ENCODE data around the gene CFAP45.

The CFAP45 gene

GRCh38 chr1:159845751-159846629, 54.0 kb downstream of the CFAP45 start:
- DNase-seq: no peak

GRCh38 chr1:159843459-159843858, 56.5 kb downstream of the CFAP45 start:
- peak; percentile 63 for DNase-seq

DNA sequence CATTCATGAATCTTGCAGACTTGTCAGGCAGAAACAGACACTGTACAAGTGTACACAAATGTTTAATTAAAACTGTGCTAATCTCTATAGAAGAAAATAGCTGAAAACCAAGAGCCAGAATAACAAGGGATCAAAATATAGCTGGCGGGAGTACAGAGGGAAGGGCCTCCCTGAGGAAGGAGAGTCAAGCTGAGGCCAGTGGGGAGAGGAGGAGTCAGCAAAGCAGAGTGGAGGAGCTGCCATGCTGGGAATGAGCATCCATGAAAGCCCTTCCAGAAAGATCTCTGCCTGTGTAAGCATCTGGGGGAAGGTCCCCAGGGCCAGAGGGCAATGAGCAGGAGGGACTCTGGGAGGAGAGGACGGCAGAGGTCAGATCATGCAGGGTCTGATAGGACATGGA, 58.2 kb downstream of the CFAP45 start:
- no peak for DNase-seq

DNA sequence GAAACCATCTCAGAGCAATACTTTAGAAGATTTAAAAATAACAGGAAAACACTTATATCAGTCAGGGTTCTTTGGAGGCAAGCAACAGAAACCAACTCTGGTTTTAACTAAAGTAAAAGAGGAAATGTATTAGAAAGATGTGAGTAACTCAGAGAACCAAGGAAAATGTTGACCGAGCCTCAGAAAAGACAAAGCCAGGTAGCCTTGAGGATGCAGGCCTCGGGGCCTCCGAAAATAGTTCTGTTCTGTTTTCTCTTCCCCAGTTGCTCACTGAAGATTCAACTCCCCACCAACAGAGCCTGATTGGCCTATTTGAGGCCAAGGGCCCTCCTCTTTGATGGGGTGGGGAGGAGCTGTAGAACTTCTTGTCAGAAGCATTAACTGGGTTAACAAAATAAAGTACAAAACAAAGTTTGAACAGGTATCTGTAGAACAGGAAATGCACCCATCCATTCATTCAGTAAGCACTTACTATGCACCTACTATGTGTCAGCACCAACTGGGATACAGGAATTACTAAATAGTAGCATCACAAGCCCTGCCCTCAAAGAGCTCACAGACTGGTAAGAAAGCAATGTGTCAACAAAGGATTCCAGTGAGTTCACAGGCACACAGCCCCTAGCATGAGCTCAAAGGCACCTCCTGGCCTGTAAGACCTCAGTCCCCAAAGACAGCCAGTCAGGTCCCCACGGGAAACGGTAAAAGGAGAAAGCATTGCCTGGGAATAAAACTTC, 60.7 kb downstream of the CFAP45 start:
- DNase-seq: no peak

DNA sequence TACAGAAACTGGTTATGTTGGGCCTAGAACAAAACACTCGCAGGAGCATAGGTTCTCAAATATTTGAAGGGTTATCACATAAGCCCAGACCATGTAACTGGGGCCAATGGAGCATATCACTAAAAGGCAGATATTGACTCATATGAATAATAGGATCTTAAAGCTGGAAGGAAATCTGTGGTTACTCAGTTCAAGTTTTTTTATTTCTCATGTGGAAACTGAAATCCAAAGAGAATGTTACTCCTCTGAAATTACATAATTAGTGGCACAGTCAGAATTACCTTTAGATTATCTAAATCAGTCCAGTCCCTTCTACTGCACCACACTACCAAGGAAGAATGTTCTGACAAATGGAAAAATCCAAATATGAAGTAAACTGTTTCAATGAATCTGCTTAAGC, 61.2 kb downstream of the CFAP45 start:
- DNase-seq: no peak

- DNase-seq: no peak
These were observed 64.0 kb downstream of the CFAP45 start for GRCh38 chr1:159835862-159836525.

DNA sequence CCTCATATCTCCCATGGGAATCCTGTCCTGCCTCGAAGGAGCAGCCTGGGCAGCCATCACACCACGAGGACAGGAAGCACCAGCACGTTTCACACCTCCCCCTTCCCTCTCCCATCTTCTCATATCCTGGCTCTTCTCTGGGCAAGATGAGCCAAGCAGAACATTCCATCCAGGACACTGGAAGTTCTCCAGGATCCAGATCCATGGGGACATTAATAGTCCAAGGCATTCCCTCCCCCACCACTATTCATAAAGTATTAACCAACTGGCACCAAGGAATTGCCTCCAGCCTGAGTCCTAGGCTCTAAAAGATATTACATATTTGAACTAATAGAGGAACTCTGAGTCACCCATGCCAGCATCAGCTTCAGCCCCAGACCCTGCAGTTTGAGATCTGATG, 64.6 kb downstream of the CFAP45 start:
- DNase-seq: no peak

DNA sequence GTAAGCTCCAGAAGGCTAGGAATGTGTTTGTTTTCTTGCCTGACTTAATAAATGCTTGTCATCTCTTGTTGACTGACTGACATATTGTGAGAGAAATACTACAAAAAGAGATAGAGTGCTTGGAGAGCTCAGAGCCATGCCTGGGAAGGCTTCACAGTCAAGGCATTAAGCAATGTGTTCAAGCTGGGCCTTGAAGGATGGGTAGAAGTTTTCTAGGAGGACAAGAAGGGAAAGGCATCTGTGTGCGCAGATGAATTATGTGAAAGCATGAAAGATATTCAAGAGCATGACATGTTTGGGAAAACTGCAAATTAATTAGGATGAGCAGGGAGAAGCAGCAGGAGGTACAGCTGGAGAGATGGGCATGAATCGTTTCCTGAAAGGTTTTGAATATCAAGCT, 67.7 kb downstream of the CFAP45 start:
- DNase-seq: no peak

DNA sequence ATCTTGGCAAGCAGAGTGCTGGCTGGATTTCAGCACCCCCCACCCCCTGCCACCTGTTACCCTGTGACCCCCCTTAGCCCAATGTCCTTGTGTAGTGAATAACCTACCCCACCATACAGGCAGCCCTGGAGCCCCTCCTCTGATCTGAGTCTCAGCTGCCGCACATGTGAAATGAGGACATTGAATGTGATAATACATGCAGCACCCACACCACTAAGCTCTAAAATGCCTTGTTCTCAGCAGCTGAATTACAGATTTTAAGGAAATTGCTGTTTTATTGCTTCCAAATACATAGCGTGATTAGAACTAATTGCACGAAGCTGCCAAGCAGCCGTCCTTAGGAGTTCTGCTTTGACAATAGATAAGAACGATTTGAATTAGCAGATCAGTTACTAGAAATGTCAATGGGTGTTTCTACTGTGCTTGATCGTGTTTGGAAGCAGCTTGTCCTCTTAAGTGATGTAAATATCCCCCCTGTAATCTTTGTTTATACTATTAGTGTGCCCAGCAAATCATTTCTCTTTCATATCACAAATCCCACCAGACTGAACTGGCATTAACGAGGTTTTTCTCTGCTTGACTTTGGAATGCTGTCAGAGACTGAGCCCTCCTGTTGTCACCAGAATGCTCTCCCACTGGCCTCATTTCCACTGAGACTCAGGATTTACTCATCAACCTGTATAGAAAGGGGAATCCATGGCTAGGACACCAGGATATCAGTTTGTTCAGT, 68.4 kb downstream of the CFAP45 start:
- no peak for DNase-seq

- DNase-seq: no peak
These were observed 69.2 kb downstream of the CFAP45 start for GRCh38 chr1:159830722-159831121.

DNA sequence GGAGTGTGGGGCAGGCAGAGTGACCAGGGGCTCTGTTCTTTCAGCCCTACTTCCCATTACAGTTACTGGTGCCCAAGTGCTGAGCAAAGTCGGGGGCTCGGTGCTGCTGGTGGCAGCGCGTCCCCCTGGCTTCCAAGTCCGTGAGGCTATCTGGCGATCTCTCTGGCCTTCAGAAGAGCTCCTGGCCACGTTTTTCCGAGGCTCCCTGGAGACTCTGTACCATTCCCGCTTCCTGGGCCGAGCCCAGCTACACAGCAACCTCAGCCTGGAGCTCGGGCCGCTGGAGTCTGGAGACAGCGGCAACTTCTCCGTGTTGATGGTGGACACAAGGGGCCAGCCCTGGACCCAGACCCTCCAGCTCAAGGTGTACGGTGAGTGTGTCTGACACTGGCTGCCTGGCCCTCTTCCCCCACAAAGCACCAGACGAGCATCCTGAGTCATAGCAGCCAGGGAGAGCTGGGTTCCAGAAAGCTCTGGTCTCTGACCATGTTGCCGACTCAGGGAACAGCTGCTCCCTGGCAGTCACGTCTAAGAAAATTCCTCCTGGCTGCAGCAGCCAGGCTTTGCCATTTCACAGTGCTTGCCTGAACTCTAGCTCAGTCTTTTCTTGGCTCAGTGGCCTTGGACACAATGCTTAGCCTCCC, 70.0 kb downstream of the CFAP45 start:
- DNase-seq: no peak

GRCh38 chr1:159829273-159829634, 70.7 kb downstream of the CFAP45 start:
- DNase-seq: peak; percentile 82

- no peak for DNase-seq
These were observed 71.2 kb downstream of the CFAP45 start for GRCh38 chr1:159828581-159829272.

GRCh38 chr1:159828176-159828575, 71.8 kb downstream of the CFAP45 start:
- no peak for DNase-seq

DNA sequence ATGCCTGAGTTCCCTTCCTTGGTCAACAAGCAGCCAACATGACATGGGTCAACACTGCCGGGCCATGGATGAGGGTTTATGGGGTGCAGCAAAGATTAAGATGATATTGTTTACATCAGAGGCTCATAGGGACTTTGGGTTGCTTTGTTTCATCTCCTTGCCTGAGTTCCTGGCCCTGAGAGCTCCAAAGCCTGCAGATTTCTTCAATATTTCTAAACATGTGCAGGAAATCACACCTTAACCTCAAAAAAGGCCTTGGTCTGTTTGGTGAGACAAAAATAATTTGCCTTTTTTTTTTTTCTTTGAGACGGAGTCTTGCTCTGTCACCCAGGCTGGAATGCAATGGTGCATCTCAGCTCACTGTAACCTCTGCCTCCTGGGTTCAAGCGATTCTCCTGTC, 72.4 kb downstream of the CFAP45 start:
- no peak for DNase-seq

GRCh38 chr1:159827102-159827490, 72.9 kb downstream of the CFAP45 start:
- DNase-seq: no peak

- DNase-seq: no peak
These were observed 73.4 kb downstream of the CFAP45 start, which contains the start of gene SLAMF8 for GRCh38 chr1:159826441-159827101. Gene SLAMF8 (plus strand): TSS chr1:159826873. CDS start chr1:159826899, 26 bp downstream.

- DNase-seq: no peak
These were observed 74.4 kb downstream of the CFAP45 start for GRCh38 chr1:159825564-159825963.

DNA sequence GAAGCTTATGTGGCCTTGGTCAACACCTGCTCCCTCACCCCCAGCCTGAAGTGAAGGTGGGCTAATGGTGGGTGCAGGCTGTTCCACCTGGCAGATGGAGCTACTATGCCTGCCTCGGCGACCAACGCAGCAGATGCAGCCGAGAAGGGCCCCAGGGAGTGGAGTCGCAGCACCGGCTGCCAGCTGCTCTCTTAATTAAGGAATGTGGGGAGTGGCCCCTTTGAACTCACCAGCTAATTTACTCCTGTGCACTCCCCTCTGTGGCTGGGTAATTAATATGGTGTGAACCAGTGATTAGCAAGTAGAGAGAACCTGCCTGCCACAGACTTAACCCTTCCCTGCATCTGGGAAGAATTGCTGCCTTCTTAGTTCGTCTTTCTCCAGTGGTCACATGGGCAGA, 76.6 kb downstream of the CFAP45 start:
- no peak for DNase-seq

All from RPMI8226 (cell line).